IMR-90 (cell line): ENCODE data around the gene PLB1.

Experiments used
- MAFK ChIP-seq: IDR thresholded peaks from 2 replicates; pipeline ENCODE4 v1.6.1; 2012; ENCODE audit warnings: low read depth, low read length, improper control_type of control experiment
- MAZ ChIP-seq: IDR thresholded peaks from 2 replicates; pipeline ENCODE4 v1.6.1; 2012; ENCODE audit warnings: low read depth, mild to moderate bottlenecking, low read length, improper control_type of control experiment, moderate library complexity, borderline replicate concordance
- POLR2A ChIP-seq: IDR thresholded peaks from 2 replicates; pipeline ENCODE4 v1.6.1; 2012; ENCODE audit warnings: mild to moderate bottlenecking, low read depth, low read length
- SMC3 ChIP-seq: fragments of 150-350 bp; IDR thresholded peaks from 2 replicates; pipeline ENCODE4 v1.6.1; 2016; ENCODE audit warnings: low read depth, mild to moderate bottlenecking, antibody characterized with exemption, low read length, moderate library complexity
- USF2 ChIP-seq: fragments of 150-350 bp; IDR thresholded peaks from 2 replicates; pipeline ENCODE4 v1.6.1; 2017; ENCODE audit warnings: mild to moderate bottlenecking, antibody characterized with exemption, low read length, low read depth
- TF ChIP-seq, protein P1 (sequence below): conservative IDR thresholded peaks from 2 replicates; pipeline ENCODE4 v1.5.1; 2012; ENCODE audit warnings: mild to moderate bottlenecking, low read depth, low read length, improper control_type of control experiment
- TF ChIP-seq, protein P2 (sequence below): fragments of 150-350 bp; IDR thresholded peaks from 2 replicates; pipeline ENCODE4 v1.6.1; 2016; ENCODE audit warnings: low read depth, mild to moderate bottlenecking, low read length, moderate library complexity, borderline replicate concordance

DNA sequence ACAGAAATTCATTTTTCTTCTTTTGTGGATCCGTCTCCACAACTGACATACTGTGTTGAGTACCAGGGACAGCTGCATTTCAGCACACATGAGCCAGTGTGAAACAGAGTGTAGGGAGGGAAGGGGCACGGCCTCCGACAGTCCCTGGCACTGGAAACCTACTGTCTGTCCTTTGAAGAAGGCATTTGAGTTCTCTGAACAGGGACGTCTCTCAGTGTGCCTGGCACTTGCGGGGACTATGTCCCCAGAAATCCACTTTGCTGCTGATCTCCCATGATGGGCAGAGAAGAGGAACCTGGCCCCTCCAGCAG is 48.1 kb downstream of the PLB1 start:
- TF ChIP-seq, protein P1, sequence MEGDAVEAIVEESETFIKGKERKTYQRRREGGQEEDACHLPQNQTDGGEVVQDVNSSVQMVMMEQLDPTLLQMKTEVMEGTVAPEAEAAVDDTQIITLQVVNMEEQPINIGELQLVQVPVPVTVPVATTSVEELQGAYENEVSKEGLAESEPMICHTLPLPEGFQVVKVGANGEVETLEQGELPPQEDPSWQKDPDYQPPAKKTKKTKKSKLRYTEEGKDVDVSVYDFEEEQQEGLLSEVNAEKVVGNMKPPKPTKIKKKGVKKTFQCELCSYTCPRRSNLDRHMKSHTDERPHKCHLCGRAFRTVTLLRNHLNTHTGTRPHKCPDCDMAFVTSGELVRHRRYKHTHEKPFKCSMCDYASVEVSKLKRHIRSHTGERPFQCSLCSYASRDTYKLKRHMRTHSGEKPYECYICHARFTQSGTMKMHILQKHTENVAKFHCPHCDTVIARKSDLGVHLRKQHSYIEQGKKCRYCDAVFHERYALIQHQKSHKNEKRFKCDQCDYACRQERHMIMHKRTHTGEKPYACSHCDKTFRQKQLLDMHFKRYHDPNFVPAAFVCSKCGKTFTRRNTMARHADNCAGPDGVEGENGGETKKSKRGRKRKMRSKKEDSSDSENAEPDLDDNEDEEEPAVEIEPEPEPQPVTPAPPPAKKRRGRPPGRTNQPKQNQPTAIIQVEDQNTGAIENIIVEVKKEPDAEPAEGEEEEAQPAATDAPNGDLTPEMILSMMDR, result no peak
- TF ChIP-seq, protein P2, sequence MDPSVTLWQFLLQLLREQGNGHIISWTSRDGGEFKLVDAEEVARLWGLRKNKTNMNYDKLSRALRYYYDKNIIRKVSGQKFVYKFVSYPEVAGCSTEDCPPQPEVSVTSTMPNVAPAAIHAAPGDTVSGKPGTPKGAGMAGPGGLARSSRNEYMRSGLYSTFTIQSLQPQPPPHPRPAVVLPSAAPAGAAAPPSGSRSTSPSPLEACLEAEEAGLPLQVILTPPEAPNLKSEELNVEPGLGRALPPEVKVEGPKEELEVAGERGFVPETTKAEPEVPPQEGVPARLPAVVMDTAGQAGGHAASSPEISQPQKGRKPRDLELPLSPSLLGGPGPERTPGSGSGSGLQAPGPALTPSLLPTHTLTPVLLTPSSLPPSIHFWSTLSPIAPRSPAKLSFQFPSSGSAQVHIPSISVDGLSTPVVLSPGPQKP, result no peak
- TF ChIP-seq SMC3, result no peak
- TF ChIP-seq MAFK, result no peak
- no peak for TF ChIP-seq POLR2A
- TF ChIP-seq MAZ, result no peak
- no peak for TF ChIP-seq USF2
